H9 (cell line): ENCODE results near the gene CD48. TPM values are rescaled to one million over a fixed set of nuclear protein-coding genes. Genes with fewer than 3 reads are reported as not detected.
"Not testable (repeated sequence)": the region's sequence is repeated elsewhere in the genome, so short reads cannot be mapped to it uniquely, and the experiment has no call there.

ENCODE experiments used
- DNase-seq: peaks from one replicate; pipeline ENCODE4 v3.0.0-alpha.2; 2017
- H2AFZ ChIP-seq: one replicate; pipeline ENCODE4 v1.6.1; 2013; ENCODE audit warnings: mild to moderate bottlenecking, low read length, control low read depth, moderate library complexity
- H2AK5ac ChIP-seq: 2 replicates; pipeline ENCODE4 v1.6.1; 2013; ENCODE audit warnings: low read length, control low read depth, mixed read lengths; ENCODE audit not compliant: insufficient read length
- H2BK120ac ChIP-seq: one replicate; pipeline ENCODE4 v1.6.1; 2013; ENCODE audit warnings: low read depth, mild to moderate bottlenecking, low read length, control low read depth, inconsistent platforms; ENCODE audit not compliant: poor library complexity, severe bottlenecking
- H2BK12ac ChIP-seq: 2 replicates; pipeline ENCODE4 v1.6.1; 2013; ENCODE audit warnings: low read length, control low read depth, mixed read lengths, low read depth; ENCODE audit not compliant: insufficient read length
- H2BK15ac ChIP-seq: 2 replicates; pipeline ENCODE4 v1.6.1; 2013; ENCODE audit warnings: low read depth, low read length, control low read depth
- H2BK20ac ChIP-seq: one replicate; pipeline ENCODE4 v1.6.1; 2013; ENCODE audit warnings: low read depth, mild to moderate bottlenecking, low read length, control low read depth, inconsistent platforms; ENCODE audit not compliant: poor library complexity, severe bottlenecking
- H2BK5ac ChIP-seq: 2 replicates; pipeline ENCODE4 v1.6.1; 2013; ENCODE audit warnings: low read length, control low read depth, mixed read lengths; ENCODE audit not compliant: insufficient read length
- H3K14ac ChIP-seq: 2 replicates; pipeline ENCODE4 v1.6.1; 2013; ENCODE audit warnings: low read length, control low read depth; ENCODE audit not compliant: insufficient read depth
- H3K18ac ChIP-seq: 2 replicates; pipeline ENCODE4 v1.6.1; 2013; ENCODE audit warnings: low read depth, mild to moderate bottlenecking, mixed read lengths, low read length, control low read depth; ENCODE audit not compliant: insufficient read length
- H3K23ac ChIP-seq: 2 replicates; pipeline ENCODE4 v1.6.1; 2013; ENCODE audit warnings: low read length, control low read depth, mixed read lengths, low read depth; ENCODE audit not compliant: insufficient read length
- H3K23me2 ChIP-seq: 2 replicates; pipeline ENCODE4 v1.6.1; 2013; ENCODE audit warnings: low read depth, mild to moderate bottlenecking, mixed read lengths, low read length, control low read depth; ENCODE audit not compliant: insufficient read length, poor library complexity, severe bottlenecking
- H3K27ac ChIP-seq: 2 replicates; pipeline ENCODE4 v1.5.1; 2013; ENCODE audit warnings: low read length, control low read depth, mixed read lengths, low read depth; ENCODE audit not compliant: insufficient read length
- H3K27me3 ChIP-seq: 2 replicates; pipeline ENCODE4 v1.6.1; 2013; ENCODE audit warnings: low read length, control low read depth, inconsistent platforms; ENCODE audit not compliant: insufficient read depth
- H3K4ac ChIP-seq: 2 replicates; pipeline ENCODE4 v1.6.1; 2013; ENCODE audit warnings: low read depth, mild to moderate bottlenecking, control low read depth, inconsistent platforms, low read length, moderate library complexity
- H3K4me1 ChIP-seq: 2 replicates; pipeline ENCODE4 v1.6.1; 2013; ENCODE audit warnings: low read length, control low read depth, inconsistent platforms; ENCODE audit not compliant: insufficient read depth
- H3K4me2 ChIP-seq: 2 replicates; pipeline ENCODE4 v1.6.1; 2013; ENCODE audit warnings: low read length, control low read depth, mixed read lengths; ENCODE audit not compliant: insufficient read length, insufficient read depth
- H3K56ac ChIP-seq: 2 replicates; pipeline ENCODE4 v1.6.1; 2013; ENCODE audit warnings: low read depth, mild to moderate bottlenecking, mixed read lengths, low read length, control low read depth; ENCODE audit not compliant: insufficient read length
- H3K79me1 ChIP-seq: 2 replicates; pipeline ENCODE4 v1.6.1; 2013; ENCODE audit warnings: low read depth, mild to moderate bottlenecking, moderate library complexity, low read length, control low read depth, inconsistent platforms; ENCODE audit not compliant: insufficient read depth, poor library complexity, severe bottlenecking
- H3K79me2 ChIP-seq: 2 replicates; pipeline ENCODE4 v1.6.1; 2013; ENCODE audit warnings: low read length, control low read depth, inconsistent platforms; ENCODE audit not compliant: insufficient read depth
- H3K9ac ChIP-seq: 2 replicates; pipeline ENCODE4 v1.6.1; 2013; ENCODE audit warnings: low read length, control low read depth, mixed read lengths; ENCODE audit not compliant: insufficient read length; ENCODE audit errors: extremely low read depth
- H3K9me3 ChIP-seq: one replicate; pipeline ENCODE4 v1.6.1; 2013; ENCODE audit warnings: low read depth, low read length, inconsistent platforms; ENCODE audit not compliant: control insufficient read depth
- H3T11ph ChIP-seq: one replicate; pipeline ENCODE4 v1.6.1; 2013; ENCODE audit warnings: mild to moderate bottlenecking, low read length, control low read depth, inconsistent platforms
- H4K20me1 ChIP-seq: one replicate; pipeline ENCODE4 v1.6.1; 2013; ENCODE audit not compliant: control insufficient read depth, insufficient read length, insufficient read depth
- H4K5ac ChIP-seq: 2 replicates; pipeline ENCODE4 v1.6.1; 2013; ENCODE audit warnings: low read depth, mild to moderate bottlenecking, mixed read lengths, low read length, control low read depth; ENCODE audit not compliant: insufficient read length
- H4K8ac ChIP-seq: replicated peaks from 2 replicates; pipeline ENCODE4 v1.6.1; 2013; ENCODE audit warnings: low read length, control low read depth, mixed read lengths, low read depth; ENCODE audit not compliant: insufficient read length
- H4K91ac ChIP-seq: 2 replicates; pipeline ENCODE4 v1.6.1; 2013; ENCODE audit warnings: low read depth, mild to moderate bottlenecking, moderate library complexity, mixed read lengths, low read length, control low read depth; ENCODE audit not compliant: insufficient read length
- H3K27ac Mint-ChIP-seq, 3 experiments: 2 replicates in 2 of 3; 3 replicates in 1 of 3; pipeline ENCODE4 v1.8.0; 2020 to 2021; ENCODE audit warnings: mixed read lengths in 3 of 3, mild to moderate bottlenecking in 1 of 3, moderate library complexity in 1 of 3
- H3K27me3 Mint-ChIP-seq: 2 replicates; pipeline ENCODE4 v1.8.0; 2021; ENCODE audit warnings: low read depth, mild to moderate bottlenecking, moderate library complexity, mixed read lengths
- H3K36me3 Mint-ChIP-seq, 3 experiments: 2 replicates in 2 of 3; 3 replicates in 1 of 3; pipeline ENCODE4 v1.8.0; 2020 to 2021; ENCODE audit warnings: low read depth in 3 of 3, mixed read lengths in 3 of 3; ENCODE audit not compliant: insufficient read depth in 1 of 3
- H3K4me1 Mint-ChIP-seq, 2 experiments: 2 replicates each; pipeline ENCODE4 v1.8.0; 2020; ENCODE audit warnings: mixed read lengths in 2 of 2
- H3K4me3 Mint-ChIP-seq, 2 experiments: 2 replicates in 1 of 2; 3 replicates in 1 of 2; pipeline ENCODE4 v1.8.0; 2020 to 2021; ENCODE audit warnings: mild to moderate bottlenecking in 2 of 2, mixed read lengths in 2 of 2, moderate library complexity in 1 of 2
- H3K9me3 Mint-ChIP-seq, 2 experiments: 2 replicates in 1 of 2; 3 replicates in 1 of 2; pipeline ENCODE4 v1.8.0; 2020; ENCODE audit warnings: mild to moderate bottlenecking in 2 of 2, mixed read lengths in 2 of 2, moderate library complexity in 1 of 2
- CTCF ChIP-seq: fragments of 200-600 bp; sonication (generic); conservative IDR thresholded peaks from 3 replicates; pipeline ENCODE4 v1.8.0; 2021; ENCODE audit warnings: antibody characterized with exemption, mild to moderate bottlenecking
- WGBS: extraction: QIAGEN DNeasy Blood & Tissue Kit; methylation state at CpG from one replicate; pipeline ENCODE4 v1.1.7; 2013; ENCODE audit warnings: missing lambda C conversion rate, low lambda C conversion rate, mixed read lengths; ENCODE audit not compliant: insufficient read length; ENCODE audit errors: extremely low coverage; 5-methylcytosine and 5-hydroxymethylcytosine counted together
- total RNA-seq: library from RNA; stranded (reverse); gene quantifications from 2 replicates; pipeline ENCODE4 v1.2.1, GENCODE V29; 2021

The CD48 gene
- total RNA-seq, 1 experiment from 2014 or later: not detected

GRCh38 chr1:160731990-160732389 lies 20.4 kb upstream of the CD48 start:
- no peak overlapping the region for H4K8ac ChIP-seq
- H3K4ac ChIP-seq: no peak overlapping the region
- no peak overlapping the region for H2AK5ac ChIP-seq
- no CpG with 5 or more reads among the region's 1 CpG for WGBS
- no peak overlapping the region for H3K14ac ChIP-seq
- H3K18ac ChIP-seq: no peak overlapping the region
- no peak overlapping the region for H3K56ac ChIP-seq
- no peaks in the 10 kb centered on the region for H3K79me2 ChIP-seq
- H3K27me3 ChIP-seq: no peaks in the 10 kb centered on the region
- H3K23ac ChIP-seq: no peak overlapping the region
- peaks cover 16 to 23% of the 10 kb centered on the region in 2 experiments for H3K9me3 Mint-ChIP-seq
- H3K9ac ChIP-seq: no peak overlapping the region
- no peaks in the 10 kb centered on the region for H3K23me2 ChIP-seq
- H3K27me3 Mint-ChIP-seq: no peaks in the 10 kb centered on the region
- H3K79me1 ChIP-seq: no peaks in the 10 kb centered on the region
- no peak overlapping the region for H3K27ac ChIP-seq
- no peak overlapping the region for H2BK15ac ChIP-seq
- DNase-seq: no peak
- H2BK120ac ChIP-seq: no peak overlapping the region
- no peak overlapping the region for H4K5ac ChIP-seq
- H3K27ac Mint-ChIP-seq: no peak overlapping the region
- no peak overlapping the region for H4K91ac ChIP-seq
- H3T11ph ChIP-seq: no peak overlapping the region
- no peak overlapping the region for H3K4me2 ChIP-seq
- H3K4me1 ChIP-seq: no peaks in the 10 kb centered on the region; the same call in 1 of the 2 replicates
- no peak overlapping the region for H2BK12ac ChIP-seq
- H3K4me1 Mint-ChIP-seq: no peaks in the 10 kb centered on the region
- H3K9me3 ChIP-seq: no peaks in the 10 kb centered on the region
- H2BK5ac ChIP-seq: no peak overlapping the region
- no peak for TF ChIP-seq CTCF
- H2BK20ac ChIP-seq: no peak overlapping the region
- no peaks in the 10 kb centered on the region for H4K20me1 ChIP-seq
- no peak overlapping the region for H2AFZ ChIP-seq
- H3K4me3 Mint-ChIP-seq: no peak overlapping the region
- H3K36me3 Mint-ChIP-seq: peaks cover 4 to 25% (median 8%) of the 10 kb centered on the region in 3 experiments; a peak in 6 of 7 replicates

GRCh38 chr1:160731564-160731963 lies 19.9 kb upstream of the CD48 start:
- not testable (repeated sequence) for H3K27ac Mint-ChIP-seq, H3T11ph ChIP-seq, H3K27ac ChIP-seq, H2BK12ac ChIP-seq, H2AK5ac ChIP-seq, H3K23me2 ChIP-seq, H3K79me1 ChIP-seq, H3K9ac ChIP-seq, H3K23ac ChIP-seq, H2BK5ac ChIP-seq, DNase-seq, H3K79me2 ChIP-seq, H2BK120ac ChIP-seq, H4K91ac ChIP-seq, H3K4me2 ChIP-seq, H3K27me3 ChIP-seq, H3K4me3 Mint-ChIP-seq, H3K14ac ChIP-seq, H3K9me3 ChIP-seq, H3K27me3 Mint-ChIP-seq, H4K20me1 ChIP-seq, H2AFZ ChIP-seq, H3K4me1 ChIP-seq, H4K8ac ChIP-seq, H3K18ac ChIP-seq, H3K4ac ChIP-seq, H2BK20ac ChIP-seq, H2BK15ac ChIP-seq, H3K4me1 Mint-ChIP-seq, H4K5ac ChIP-seq, H3K56ac ChIP-seq
- Mint-ChIP-seq H3K9me3 (peaks cover 12 to 19% of the 10 kb centered on the region in 2 experiments), H3K36me3 (peaks cover 4 to 21% (median 5%) of the 10 kb centered on the region in 3 experiments; a peak in 5 of 7 replicates)
- WGBS: no CpG with 5 or more reads among the region's 2 CpGs
